Sciatic nerve (tissue), 2 donors: Measurements from ENCODE around the gene SPDYE6. TPM values are rescaled to one million over a fixed set of nuclear protein-coding genes. Genes with fewer than 3 reads are reported as not detected.
"Not testable (repeated sequence)": the region's sequence is repeated elsewhere in the genome, so short reads cannot be mapped to it uniquely, and the experiment has no call there.

Source experiments
- ATAC-seq: fragments of 200-7000 bp; cut with Tn5 transposase; one replicate; pipeline ENCODE4 v1.9.1; 2020; ENCODE audit warnings: mild to moderate bottlenecking, moderate library complexity
- DNase-seq: peaks from one replicate; pipeline ENCODE4 v3.0.0-alpha.2; 2020; ENCODE audit warnings: low spot score
- intact Hi-C: fragments of 100-400 bp; cut with DNase I; formaldehyde crosslinking; loops from one replicate; pipeline ENCODE4 v1.14.2; 2022
- total RNA-seq: library from RNA; stranded (reverse); fragmentation: NEBNext Ultra II Directional; extraction: Animal tissue kit (Norgen Biotek cat#: 25700); gene quantifications from one replicate; pipeline ENCODE4 v1.2.1, GENCODE V29; 2021
- donor health status: DM: no; HTN: no; CAD: no.
- donor health status: DM: no; HTN: no; CAD: no.

The SPDYE6 gene
- total RNA-seq, 1 donor from 2014 or later, result not detected

DNA sequence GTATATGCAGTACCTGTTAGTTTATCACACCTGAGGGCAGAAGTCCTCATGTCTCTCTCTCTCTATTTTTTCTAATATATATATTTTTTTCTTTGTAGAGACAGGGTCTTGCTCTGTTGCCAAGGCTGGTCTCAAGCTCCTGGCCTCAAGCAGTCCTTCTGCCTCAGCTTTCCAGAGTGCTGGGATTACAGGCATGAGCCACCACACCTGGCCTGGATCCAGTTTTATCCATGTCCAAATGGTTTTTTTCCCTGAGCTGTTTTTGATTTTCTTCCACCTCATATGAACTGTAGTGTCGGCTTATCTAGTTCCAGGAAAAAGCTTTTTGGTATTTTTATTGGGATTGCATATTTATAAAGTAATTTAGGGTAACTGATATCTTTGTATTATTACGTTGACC is 16.6 kb upstream of the SPDYE6 start:
- DNase-seq, intact Hi-C loops, ATAC-seq: not testable (repeated sequence)

DNA sequence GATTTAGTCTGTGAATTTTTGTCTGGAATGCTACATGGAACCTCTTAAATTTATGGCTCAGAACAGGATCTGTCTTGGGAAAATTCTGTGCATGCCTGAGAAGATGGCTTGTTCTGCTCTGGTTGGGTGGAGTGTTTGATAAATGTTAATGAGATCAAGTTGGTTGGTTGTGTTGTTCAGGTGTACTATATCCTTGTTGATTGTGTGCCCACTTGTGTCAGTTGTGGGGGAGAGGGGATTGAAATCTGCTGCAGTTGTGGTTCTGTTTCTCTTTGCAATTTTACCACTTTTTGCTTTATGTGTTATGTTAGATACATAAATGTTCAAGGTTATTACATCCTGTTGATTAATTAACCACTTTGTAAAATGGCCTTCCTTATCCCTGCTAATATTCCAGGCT is 13.8 kb upstream of the SPDYE6 start:
- DNase-seq, intact Hi-C loops, ATAC-seq: not testable (repeated sequence)

DNA sequence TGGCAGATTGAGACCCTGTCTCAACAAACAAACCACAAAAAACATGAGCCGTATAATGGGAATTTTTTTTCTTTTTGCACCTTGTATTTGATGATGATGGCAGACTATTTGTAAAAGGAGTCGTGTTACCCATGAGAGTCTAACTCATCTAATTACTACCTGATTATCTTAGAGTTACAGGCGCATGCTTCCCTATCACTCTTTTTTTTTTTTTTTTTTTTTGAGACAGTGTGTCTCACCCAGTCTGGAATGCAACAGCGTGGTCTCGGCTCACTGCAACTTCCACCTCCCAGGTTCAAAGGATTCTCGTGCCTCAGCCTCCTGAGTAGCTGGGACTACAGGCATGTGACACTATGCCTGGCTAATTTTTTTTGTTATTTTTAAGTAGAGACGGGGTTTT is 9.1 kb upstream of the SPDYE6 start:
- DNase-seq, intact Hi-C loops, ATAC-seq: not testable (repeated sequence)

DNA sequence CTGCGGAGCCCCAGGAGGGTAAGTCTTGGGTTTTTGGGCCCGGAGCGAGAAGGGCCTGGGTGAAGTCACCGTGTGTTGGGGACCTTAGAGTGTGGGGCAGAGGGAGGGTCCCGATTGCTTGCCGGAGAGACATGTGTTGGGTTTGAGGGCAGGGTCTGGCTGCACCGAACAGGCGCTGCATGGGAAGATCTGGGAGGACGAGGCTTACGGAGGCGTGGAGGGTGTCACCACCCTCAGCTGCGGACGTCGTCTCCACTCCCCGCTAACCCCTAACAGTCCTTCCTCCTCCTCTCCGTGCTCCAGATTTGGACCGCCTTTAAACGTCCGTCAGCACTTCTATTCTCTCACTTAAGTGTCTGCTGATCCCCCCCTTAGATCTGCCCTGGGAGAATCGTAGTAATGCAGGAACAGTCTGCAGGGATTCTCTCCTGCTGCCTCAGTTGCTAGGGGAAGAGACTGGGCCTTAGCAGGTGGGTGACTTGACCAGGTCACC is 8.2 kb upstream of the SPDYE6 start:
- intact Hi-C loops, DNase-seq, ATAC-seq: not testable (repeated sequence)

DNA sequence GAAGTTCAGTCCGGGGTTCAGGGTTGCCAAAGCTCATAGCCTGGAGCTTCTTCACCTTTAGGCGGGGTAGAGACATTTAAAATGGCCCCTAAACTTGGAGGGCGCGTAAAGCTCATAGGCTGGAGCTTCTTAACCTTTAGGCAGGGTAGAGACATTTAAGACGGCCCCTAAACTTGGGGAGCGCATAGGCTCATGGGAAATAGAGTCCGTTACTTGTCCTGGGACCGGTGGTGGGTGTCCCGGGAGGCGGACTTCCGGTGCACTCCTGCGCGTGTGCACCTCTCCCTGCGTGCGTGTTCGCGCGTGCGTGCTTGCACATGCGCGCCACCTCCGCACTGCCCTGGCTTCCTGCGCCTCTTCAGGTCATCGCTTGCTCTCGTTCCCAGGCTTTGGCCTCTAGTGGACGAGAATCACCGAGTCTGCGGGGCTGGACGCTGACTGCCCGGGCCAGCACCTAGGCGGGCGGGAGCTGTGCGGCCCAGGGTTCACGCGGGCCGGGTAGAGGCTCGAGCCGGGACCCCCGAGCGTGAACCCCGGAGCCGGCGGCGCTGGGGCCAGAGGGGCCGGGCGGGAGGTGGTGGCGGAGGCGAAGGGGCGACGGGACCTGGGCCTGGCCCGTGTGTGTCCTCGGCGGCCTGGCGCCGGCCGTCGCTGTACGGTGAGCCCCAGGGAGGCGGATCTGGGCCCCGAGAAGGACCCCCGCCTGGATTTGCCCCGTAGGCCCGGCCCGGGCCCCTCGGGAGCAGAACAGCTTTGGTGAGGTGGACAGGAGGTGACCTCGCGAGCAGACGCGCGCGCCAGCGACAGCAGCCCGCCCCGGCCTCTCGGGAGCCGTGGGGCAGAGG is 7.5 kb upstream of the SPDYE6 start:
- ATAC-seq (peak; percentile 100), DNase-seq (peak; percentile 95)
- intact Hi-C loops, result not testable (repeated sequence)

DNA sequence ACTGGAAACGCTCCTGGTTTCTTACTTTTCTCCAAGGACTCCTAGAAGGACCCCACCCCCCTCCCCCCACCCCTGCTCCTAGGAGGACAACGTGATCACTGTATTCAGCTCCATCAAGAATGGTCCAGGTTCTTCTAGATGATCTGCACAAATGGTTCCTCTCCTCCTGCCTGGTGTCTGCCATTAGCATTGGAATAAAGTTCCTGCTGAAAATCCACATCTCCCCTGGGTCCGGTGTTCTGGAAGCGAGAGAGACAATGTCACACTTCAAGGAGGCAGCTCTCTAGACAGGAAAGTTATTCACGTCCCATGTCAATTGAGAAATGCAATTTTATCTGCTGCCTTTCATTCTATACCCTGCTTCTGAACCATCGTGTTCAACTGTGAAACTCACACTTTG is 9.3 kb downstream of the SPDYE6 start:
- intact Hi-C loops, ATAC-seq, DNase-seq: not testable (repeated sequence)

DNA sequence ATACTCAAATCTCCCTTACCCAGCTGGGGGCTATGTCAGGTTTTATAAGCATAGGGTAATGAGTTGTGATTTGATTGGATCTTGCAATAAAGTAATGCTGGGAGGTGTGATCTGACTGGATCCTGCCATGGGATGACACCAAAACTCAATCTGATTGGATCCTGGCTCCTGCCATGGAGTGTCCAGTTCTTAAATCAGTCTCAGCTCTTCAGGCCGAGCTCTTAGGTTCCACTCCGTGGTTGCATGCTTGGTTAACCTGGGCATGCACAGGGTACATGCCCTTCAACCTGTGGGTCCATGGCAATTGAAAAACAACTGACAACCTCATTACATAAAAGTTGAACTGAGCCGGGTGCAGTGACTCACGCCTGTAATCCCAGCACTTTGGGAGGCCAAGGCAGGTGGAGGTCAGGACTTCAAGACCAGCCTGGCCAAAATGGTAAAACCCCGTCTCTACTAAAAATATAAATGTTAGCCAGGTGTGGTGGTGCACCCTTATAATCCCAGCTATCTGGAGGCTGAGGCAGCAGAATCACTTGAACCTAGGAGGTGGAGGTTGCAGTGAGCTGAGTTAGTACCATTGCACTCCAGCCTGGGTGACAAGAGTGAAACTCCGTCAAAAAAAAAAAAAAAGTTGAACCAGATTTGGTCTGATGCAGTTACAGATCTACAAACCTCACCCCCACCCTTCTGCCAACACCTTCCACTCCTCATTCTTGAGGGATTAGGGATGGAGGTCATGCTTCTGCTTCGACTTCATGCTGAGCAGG is 15.5 kb downstream of the SPDYE6 start:
- DNase-seq, ATAC-seq, intact Hi-C loops: not testable (repeated sequence)

DNA sequence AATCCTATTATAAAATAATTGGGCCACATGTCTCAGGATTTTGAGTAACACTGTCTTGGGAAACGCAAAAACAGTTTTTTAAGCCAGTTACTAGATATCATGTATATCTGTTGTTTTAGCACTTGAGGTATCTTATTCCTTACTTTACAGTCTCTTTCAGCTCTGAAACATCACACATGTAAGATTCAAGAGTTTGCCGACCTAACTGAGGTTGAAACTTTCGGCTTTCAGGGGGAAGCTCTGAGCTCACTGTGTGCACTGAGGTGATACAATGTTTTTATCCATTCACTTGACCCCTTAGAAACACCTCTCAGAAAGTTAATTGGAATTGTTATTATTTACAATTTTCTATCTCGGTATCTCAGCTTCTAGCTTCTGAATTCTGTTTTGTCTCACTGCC is 18.8 kb downstream of the SPDYE6 start:
- ATAC-seq, intact Hi-C loops, DNase-seq: not testable (repeated sequence)

DNA sequence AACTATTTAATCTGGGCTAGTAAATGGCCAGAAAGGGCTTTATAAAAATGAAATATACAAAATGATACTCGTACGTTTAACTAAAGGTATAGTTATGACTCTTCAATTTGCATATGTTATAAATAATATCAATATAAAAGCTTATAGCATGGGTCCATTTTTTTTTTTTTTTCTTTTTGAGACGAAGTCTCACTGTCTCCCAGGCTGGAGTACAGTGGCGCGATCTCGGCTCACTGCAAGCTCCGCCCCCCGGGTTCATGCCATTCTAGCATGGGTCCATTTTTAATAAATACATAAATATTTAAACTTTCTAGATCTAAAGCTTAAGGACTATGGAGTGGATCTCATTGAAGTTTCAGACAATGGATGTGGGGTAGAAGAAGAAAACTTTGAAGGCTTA is 19.2 kb downstream of the SPDYE6 start:
- DNase-seq, ATAC-seq, intact Hi-C loops: not testable (repeated sequence)

DNA sequence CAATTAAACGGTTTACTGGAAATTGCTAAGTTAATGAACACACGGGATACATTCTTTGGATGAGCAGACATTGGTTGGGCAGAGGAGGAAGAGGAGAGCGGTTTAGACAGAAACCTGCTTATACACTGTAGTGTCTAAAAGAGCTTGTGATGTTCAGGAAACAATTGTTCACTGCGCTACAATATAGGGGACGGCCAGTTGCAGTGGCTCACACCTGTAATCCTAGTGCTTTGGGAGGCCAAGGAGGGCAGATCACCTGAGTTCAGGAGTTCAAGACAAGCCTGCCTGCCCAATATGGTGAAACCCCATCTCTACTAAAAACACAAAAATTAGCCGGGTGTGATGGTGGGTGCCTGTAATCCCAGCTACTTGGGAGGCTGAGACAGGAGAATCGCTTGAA is 20.7 kb downstream of the SPDYE6 start:
- ATAC-seq, intact Hi-C loops, DNase-seq: not testable (repeated sequence)

DNA sequence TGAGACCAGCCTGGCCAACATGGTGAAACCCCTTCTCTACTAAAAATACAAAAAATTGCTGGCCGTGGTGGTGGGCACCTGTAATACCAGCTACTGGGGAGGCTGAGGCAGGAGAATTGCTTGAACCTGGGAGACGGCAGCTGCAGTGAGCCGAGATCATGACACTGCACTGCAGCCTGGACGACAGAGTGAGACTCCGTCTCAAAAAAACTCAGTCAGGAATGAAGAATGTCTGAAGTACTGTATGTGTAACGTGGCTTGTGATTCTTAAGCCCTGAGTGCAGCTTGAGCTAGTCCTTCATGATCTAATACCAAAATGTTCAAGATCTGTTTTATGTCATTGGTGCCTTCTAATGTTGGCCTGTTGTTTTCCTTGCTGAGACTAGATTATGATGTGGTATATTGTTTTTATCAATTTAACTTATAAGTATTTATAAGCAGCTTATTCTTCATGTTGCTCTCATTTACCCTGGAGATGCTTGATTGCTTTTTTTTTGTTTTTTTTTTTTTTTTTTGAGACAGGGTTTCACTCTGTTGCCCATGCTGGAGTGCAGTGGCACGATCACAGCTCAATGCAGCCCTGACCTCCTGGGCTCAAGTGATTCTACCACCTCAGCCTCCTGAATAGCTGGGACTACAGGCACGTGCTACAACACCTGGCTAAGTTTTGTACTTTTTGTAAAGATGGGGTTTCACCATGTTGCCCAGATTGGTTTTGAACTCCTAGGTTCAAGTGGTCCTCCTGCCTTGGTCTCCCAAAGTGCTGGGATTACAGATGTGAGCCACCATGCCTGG is 25.4 kb downstream of the SPDYE6 start:
- DNase-seq, intact Hi-C loops, ATAC-seq: not testable (repeated sequence)

DNA sequence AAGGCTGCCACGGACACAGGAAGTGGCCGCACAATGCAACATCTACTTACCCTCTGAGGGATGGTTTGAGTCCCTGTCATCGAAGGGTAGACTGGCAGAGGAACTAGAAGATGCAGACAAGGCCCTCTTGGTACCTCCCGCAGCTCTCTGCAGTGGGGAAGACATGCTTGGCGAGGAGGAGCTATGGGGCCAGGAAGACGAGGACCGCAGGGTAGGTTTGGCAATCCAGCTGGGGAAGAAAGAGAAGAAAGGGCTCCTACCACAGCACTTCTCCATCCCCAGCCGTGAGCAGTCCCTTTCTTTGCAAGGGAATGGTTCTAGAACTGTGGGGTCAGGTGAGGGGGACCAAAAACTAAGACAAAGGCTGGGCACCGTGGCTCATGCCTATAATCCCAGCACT is 26.9 kb downstream of the SPDYE6 start:
- ATAC-seq, result not testable (repeated sequence)

DNA sequence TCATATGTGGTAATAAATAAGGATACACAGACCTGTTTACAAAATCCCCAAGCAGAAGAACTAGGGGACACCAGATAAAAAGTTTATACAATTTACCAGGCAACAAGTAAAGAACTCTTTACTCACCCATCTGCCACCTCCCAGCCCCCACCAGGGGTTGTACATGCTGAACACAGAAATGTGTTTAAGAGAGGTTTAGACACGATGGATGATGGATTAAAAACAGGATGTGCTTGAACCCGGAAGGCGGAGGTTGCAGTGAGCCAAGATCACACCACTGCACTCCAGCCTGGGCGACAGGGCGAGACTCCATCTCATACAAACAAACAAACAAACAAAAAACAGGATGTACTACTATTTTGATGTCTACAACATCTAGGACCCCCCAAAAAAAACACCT is 27.4 kb downstream of the SPDYE6 start:
- intact Hi-C loops, ATAC-seq, DNase-seq: not testable (repeated sequence)

More for the DNA sequence above, 26.9 kb downstream of the SPDYE6 start:
- intact Hi-C loops, DNase-seq: not testable (repeated sequence)

DNA sequence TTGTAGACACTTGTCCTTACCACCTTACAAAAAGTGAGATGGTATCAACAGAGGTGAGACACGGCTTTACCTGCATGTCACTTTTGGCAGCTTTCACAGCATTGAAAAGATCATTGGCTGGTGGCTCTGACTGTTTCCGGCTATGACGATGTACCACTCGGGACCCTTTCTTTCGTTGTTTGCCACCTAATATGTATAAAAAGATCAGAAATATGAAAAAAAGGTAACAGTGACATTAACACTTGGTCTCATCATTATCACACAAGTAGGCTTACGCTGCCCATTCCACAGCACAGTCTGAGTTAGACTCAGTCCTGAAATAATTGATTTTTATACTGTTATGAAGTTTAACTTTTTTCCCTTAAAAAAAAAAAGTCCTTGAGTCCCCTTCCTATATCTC is 29.1 kb downstream of the SPDYE6 start:
- DNase-seq, intact Hi-C loops, ATAC-seq: not testable (repeated sequence)

DNA sequence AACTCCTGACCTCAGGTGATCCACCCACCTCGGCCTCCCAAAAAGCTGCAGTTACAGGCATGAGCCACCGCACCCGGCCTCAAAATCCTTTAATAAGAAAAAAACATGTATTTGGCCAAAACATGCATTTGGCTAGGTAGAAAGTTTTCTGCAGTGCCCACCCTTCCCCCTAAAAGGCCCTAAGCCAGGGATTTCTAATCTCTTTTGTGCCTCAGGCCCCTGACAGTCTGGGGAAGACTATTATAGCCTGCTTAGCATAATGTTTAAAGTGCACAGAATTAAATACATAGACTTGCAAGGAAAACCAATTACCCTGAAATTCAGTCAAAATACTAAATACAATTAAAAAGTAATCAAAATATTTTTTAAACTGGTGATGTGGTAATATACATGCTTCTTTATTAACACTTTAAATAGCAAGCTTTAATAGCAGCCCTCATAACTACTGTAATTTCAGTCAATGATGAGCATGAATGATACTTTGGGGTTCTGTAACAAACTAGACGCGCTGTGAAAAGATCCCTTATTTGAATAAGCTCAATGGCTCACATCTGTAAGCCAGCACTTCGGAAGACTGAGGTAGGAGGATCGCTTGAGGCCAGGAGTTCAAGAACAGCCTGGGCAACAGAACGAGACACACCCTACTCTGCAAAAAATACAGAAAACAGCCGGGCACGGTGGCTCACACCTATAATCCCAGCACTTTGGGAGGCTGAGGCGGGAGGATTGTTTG is 29.9 kb downstream of the SPDYE6 start:
- intact Hi-C loops, result no loop called here
- no peak for DNase-seq
- no peak for ATAC-seq

DNA sequence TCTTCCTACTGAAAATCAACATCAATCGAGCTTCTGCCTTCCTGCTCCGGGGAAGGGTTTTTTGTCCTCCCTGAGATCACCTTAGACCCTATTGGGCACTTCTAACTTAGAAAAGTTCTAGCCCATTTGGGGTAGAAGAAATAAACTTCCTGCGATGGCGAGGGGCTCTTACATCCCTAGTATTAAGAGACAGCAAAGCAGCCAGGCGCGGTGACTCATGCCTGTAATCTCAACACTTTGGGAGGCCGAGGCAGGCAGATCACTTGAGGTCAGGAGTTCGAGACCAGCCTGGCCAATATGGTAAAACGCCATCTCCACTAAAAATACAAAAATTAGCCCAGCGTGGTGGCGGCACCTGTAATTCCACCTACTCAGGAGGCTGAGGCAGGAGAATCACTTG is 31.1 kb downstream of the SPDYE6 start:
- intact Hi-C loops, DNase-seq, ATAC-seq: not testable (repeated sequence)

DNA sequence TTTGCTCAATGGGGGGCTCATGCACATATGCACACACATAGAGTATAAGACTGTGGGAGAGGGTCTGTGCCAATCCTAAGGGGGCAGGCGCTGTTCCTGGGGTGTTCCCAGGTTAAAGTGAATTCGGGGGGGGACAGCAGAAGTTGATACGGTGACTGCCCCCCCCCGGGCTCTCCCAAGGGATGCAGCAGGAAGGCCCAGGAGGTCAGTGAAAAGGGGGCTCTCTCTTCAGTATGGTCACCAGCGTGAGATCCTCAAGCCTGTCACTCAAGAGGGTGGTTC is 32.4 kb downstream of the SPDYE6 start:
- no peak for DNase-seq
- intact Hi-C loops, result no loop called here
- ATAC-seq, result no peak

DNA sequence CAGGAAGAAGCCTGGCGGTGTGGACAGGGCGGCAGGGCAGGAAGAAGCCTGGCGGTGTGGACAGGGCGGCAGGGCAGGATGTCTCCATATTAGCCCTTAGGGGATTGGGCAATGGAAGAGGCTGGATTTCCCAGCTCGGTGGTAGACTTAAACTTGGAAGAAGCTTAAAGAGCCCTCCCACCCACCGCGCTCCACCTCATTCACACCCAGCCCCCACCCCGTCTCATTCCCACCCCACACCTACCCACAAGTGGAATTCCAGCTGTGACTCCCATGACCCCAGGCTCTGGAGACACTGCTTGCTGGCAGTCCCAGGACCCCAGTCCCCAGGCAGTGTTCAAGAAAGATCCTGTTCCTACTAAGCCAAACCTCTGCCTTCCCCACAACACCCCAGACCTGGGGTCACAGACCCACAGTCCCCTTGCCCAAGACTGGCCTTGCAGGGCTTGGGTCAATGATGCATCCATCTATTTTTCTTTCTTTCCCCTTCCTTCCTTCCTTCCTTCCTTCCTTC is 34.0 kb downstream of the SPDYE6 start:
- ATAC-seq (no peak), DNase-seq (no peak)
- intact Hi-C loops, result no loop called here
